NCI-H2196 (cell line): ENCODE measurements around the gene PTH1R.

Experiments
- DNase-seq: peaks from one replicate; lab custom pipeline; 2025; ENCODE audit not compliant: unreplicated experiment; lab: John Stamatoyannopoulos, UW

Gene PTH1R

DNA sequence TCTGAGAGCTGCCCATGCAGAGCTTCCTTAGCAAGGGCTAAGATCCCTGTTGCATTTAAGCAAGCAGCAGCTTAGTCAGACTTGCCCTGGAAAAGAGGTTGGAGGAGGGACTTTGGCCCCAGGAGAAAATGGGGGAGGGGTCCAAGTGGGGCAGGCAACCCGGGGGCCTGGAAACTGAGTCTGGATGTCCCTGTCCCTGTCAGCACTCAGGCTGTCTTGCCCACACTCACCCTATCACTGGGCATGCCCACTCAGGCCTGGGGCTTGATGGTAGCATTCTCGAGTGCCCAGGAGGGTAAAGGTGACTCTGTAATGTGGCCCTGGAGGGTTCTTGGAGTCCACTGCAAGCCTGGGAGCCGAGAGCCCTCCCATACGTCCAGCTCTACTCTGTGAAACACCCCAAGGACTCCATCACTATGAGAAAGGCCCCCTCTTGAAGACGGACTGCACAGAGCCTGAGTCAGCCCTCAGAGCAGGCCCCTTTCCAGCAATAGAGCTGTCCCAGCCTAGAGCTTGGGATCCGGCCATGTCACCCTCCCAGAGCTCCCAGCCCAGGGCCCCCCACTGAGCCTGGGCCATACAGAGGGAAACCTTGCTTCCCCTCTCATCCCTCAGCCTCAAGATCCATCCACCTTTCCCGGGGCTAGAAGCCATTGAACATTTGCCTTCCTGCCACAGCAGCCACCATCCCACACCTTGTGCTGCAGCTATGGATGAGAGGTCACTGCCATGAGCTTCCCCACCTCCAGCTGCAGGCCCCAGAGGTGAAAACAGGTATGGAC is 27.6 kb upstream of the PTH1R start:
- no peak for DNase-seq

GRCh38 chr3:46850468-46850779 is 27.1 kb upstream of the PTH1R start:
- no peak for DNase-seq

- DNase-seq: no peak
Measured at GRCh38 chr3:46851364-46852333, 25.9 kb upstream of the PTH1R start.

GRCh38 chr3:46852334-46852720 is 25.2 kb upstream of the PTH1R start:
- no peak for DNase-seq

DNA sequence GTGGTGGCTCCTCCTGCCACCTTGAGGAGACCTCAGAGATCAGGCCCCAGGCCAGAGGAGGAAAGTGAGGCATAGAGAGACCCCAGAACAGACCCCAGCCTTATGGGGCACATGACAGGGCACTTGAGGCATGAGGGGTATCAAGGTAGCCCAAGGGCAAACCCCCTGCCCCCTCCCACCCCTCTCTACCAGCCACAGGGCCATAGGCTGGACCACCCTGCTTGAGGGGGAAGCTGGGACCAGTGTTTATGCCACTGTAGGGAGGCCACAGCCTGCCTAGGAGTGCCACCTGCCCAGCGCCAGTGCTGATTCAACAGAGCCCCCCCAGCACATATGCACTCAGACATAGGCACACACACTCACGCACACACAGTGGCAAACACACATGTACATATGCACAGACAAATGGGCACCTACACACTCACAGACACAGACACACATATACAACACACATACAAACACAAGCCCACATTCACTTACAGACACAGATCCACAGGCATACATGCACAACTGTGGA is 24.6 kb upstream of the PTH1R start:
- DNase-seq: no peak

DNA sequence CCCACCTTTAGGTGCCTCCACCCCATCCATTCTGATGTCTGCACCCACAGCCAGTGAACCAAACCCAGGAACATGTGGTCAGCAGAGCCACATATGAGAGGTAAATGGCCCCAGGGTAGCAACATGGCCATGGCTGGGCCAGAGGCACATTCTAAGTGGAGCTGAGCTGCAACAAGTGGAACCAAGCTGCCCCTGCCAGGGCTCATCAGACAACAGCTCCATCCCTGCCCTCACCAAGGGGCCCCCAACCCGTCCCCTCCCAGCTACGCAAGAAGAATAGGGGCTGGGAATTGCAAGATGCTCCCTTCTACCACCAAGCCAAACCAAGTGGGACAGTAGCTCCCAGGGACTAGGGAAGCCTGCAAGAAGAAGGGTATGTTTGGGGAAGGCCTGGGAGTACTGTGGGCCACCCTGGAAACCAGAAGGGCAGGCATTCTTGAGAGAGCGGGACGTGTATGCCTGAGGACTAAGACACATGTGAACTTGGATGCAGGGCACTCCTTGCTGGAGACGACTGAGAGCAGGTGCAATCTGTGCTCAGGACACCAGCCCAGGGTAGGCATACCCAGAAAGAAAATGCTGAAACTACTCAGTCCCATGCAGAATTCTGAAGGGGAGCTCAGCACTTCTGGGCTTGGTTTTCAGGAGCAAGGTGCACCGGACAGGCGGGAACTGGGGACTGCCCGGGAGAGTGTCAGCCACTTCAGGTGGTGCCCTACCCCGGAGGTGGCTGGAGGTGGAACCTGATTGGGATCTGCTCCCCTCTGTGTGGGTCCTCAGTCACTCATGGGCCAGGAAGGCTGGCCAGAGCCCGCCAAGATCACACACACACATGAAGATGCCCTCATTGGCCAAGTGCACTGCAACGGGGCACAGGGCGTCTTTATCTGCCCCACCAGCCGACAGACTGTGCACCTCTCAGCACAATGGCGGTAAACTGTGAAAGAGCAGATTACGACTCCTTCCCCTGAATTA is 23.8 kb upstream of the PTH1R start:
- DNase-seq: no peak

- DNase-seq: no peak
Measured at GRCh38 chr3:46854555-46854991, 22.9 kb upstream of the PTH1R start.

DNA sequence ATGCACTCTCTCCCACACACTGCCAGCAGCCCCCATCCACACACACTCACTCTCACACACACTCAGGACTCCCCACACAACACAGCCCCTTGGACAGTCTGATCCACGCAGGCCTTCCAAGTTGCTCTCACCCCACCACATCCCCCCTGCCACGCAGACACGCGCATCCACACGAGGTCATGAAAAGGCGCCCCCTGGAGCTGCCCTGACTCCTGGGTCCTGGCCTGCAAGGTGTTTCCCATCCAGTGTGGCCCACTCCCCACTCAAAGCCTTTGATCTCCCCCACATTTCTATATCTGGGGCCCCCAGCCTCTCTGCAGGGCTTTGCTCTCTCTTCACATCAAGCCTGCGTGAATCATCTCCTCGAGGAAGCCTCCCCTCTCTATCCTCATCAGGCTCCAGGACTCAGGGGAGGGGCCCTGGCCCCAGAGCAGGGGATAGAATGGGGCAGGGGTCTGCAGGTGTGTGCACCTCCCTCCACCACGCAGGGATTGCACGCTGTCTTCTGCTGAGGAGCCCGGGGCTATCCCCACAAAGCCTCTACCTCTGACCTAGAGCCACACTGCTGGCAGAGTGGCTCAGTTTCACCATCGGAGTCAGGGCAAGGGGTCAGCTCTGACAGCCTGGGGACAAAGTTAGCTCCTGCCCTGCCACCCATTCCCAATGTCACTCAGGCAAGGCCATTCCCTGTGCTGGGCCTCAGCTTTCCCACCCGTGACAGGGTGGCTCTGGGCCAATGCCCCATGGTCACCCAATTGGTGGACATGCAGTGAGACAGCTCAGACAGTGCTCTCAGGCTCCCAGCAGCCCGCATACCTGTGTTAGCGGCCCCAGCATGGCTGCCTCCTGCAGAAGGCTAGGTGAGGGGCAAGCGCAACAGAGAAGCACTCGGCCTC is 20.7 kb upstream of the PTH1R start:
- no peak for DNase-seq

DNA sequence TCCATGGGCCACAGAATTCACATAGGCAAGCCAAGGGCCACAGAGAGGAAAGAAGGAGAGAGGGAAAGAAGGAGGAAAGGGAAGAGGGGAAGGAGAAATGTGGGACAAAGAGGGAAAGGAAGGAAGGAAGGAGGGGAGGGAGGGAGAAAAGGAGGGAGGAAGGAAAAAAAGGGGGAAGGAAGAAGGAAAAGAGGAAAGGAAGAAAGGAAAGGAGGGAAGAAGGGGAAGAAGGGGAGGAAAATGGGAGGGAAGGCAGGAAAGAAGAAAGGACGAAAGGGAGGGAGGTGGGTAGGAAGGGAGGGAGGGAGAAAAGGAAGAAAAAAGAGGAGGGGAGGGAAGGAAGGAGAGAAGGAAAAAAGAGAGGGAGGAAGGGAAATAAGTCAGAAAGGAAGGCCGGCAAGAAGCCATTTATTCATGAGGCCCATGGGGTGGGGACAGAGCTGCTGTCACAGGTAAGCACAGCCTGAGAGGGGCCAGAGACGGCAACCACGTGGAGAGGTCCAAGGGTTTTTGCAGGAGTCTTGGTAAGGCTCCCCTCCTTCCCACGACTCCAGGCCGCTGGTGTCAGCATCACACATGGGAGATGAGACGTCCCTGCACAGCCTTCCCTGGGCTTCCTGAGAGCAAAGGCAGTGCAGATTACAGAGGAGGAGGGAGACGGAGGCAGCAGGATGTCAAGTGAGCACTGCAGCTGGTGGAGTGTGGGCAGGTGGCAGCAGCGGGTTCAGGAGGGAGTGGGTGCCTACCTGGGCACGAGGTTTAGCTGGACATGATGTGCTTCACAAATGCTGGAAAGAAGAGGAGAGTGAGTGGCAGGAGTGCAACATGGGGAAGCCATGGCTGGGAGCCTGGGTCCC is 19.8 kb upstream of the PTH1R start:
- DNase-seq: no peak

DNA sequence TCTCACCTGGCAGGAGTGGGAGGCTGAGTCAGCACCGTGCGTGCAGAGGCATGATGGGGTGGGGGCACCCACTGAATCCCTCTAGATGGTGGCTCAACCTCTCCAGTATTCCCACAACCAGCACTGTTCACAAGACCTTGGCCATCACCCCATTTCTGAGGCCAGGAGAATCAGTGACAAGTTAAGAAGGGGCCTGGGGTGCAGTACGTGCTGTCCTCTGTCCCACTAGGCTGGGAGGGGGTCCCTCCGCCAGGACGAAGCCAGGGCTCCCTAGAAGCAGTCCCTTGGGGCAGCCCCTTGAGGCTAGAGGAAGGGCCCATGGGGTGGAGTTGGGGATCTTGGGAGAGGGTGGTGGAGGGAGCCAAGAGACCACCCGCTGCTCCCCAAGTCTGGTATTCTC is 19.1 kb upstream of the PTH1R start:
- no peak for DNase-seq

GRCh38 chr3:46859001-46859710 is 18.4 kb upstream of the PTH1R start:
- no peak for DNase-seq

DNA sequence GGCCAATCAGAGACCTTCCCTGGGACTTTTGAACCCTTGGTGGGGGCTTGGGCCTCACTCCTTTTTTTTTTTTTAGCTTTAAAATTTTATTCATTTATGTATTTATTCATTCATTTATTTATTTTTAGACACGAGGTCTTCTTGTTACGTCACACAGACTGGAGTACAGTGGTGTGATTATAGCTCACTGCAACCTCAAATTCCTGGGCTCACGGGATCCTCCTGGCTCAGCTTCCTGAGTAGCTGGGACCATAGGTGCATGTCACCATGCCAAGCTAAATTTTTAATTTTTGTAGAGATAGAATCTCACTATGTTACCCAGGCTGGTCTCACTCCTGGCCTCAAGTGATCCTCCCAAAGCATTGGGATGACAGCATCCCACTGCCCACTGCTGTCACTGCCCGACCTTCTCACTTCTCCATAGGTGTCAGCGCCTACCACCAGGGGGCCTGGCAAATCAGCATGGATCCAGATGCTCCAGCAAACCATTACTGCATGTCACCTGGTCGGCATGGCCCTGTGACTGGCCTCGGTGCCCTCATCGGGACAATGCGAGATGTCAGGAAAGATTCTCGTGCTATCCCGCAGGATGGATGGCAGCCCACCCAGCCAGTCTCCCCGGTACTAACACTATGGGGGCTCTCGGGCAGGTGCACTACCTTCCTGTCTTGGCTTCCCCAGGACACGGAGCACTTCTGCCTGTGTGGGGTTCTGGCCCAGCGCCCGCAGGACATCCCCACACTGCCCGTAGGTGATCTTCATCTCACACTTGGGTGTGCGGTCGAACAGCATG is 17.3 kb upstream of the PTH1R start:
- DNase-seq: no peak

GRCh38 chr3:46860810-46861604 is 16.5 kb upstream of the PTH1R start:
- no peak for DNase-seq

GRCh38 chr3:46861605-46862368 is 15.7 kb upstream of the PTH1R start:
- DNase-seq: no peak

DNA sequence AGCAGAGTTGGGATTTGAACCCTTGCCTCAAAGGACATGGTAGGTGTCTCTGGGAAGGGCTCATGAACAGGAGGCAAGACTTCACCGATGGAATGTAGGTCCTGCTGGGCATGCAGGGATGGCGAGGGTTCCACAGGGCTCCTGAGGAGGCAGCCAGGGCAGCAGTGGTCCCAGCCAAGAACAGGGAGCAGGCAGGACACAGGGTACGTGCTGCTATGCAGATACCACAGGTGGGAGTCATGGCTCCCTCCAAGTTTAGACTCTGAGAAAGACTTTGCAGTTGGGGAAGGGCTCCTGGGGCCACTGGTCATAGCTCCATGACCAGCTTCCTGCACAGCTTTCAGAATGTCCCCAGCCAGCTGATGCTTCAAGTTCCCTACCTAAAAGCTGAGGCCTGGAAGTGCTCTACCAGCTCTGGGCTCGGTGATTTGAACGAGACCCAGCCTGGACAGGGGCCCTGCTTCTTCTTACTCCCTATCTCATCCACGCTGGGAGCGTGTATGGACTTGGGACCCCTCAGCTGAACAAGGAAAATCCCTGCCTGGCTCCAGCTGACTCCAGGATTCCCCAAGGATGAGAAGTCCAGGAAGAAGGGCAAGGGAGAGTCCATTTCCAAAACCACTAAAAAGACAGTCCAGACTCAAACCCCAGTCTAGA is 15.0 kb upstream of the PTH1R start:
- no peak for DNase-seq
